GM21447 (cell line): Measurements from ENCODE around the gene BRCA1.

Source experiments
- ATAC-seq: cut with Tn5 transposase; IDR thresholded peaks from one replicate; pipeline ENCODE4 v1.9.1; 2021; ENCODE audit not compliant: unreplicated experiment

The BRCA1 gene

GRCh38 chr17:43025766-43026537 lies 99.2 kb downstream of the BRCA1 start:
- no peak for ATAC-seq

DNA sequence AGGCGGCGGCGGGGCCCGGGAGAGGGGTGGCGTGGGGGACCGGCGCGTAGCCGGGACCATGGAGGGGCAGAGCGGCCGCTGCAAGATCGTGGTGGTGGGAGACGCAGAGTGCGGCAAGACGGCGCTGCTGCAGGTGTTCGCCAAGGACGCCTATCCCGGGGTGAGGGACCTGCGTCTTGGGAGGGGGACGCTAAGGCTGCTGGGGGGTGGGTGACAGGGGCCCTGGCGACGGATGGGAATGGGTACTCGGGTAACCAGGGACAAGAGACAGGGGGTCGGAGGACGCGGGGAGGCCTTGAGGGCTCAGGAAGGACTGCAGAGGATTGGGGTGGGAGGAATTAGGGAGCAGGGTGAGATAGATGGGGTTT lies 99.9 kb downstream of the BRCA1 start:
- no peak for ATAC-seq

DNA sequence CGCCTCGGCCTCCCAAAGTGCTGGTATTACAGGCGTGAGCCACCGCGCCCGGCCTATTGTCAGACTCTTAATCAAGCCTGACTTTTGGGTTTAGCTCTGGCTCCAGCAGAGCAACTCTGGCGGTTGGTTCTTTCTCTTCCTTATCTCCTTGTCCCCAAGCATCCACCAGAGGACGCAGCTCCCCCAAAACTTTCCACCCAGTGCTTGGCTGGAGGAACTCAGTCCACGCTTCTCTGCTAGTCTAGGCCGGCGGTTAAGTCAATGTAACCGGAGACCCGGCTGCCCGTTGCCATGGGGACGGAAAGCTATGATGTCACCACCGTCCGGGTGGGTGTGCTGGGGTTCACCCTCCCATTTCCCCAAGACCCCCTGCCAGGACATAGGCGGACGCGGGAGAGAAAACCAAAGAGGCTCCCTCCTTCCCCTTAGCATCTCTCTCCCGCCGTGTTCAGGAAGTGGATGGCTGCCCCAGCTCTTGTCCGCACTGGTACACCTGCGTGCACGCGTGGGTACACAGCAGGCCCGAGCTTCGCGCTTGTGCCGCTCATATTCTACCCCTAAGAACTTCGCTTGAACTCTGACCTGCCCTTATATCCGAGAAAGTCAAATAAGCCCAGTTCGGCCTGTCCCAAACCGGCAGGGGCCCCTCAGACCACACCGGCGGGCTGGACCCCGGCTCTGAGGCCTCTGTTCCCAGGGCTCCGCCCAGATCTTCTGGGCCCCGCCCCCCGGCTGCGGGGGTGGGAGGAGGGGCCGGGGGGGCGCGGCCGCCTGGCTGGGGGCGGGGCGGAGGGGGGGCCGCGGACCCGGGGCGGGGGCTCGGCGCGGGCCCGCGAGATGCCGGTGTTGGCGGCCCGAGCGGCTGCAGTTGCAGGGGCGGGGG lies 100.5 kb downstream of the BRCA1 start, which contains the start of gene RND2:
RND2 (plus strand) TSS at position 825 of the 883 bp plus-strand sequence. CDS start 117 bp downstream, outside the sequence.
- peak; percentile 49 for ATAC-seq

DNA sequence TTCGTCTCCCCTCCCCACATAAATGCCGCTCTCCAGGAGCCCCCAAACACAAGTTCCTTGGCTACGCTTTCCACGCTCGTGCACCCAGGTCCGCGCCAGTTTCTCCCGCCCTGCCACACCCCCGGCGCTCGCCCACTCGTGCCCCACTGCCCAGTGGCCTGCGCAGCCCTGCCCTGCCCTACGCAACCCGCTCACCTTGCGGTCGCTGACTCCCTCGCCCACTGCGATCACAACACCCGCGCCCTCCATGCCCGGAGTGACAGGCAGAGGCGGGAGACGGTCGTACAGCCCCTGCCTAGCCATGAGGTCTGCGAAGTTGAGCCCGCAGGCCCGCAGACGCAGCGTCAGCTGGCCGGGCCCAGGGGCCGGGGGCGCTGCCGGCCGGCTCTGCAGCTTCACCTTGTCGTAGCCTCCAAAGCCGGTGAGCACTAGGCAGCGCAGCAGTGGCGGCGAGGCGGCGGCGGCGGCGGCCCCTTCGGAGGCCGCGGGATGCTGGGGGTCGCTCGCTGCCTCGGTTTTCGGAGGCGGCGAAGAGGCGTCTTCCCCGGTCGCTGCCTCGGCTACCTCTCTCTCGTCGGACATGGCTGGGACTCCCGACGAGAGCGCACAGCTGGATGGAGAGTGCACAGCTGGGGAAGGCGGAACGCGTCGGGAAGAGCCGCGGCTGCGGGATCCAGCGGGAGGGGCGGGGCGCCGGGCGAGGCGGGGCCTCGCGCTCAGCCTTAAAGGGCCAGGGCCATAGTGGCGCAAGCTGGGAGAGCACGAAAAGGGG lies 103.2 kb downstream of the BRCA1 start, which contains the start of gene VAT1:
VAT1 (minus strand) TSS at position 645 of the 772 bp plus-strand sequence; CDS start at position 582, 63 bp downstream.
- no peak for ATAC-seq

- no peak for ATAC-seq
Measured at GRCh38 chr17:43020789-43021740, 104.1 kb downstream of the BRCA1 start.

DNA sequence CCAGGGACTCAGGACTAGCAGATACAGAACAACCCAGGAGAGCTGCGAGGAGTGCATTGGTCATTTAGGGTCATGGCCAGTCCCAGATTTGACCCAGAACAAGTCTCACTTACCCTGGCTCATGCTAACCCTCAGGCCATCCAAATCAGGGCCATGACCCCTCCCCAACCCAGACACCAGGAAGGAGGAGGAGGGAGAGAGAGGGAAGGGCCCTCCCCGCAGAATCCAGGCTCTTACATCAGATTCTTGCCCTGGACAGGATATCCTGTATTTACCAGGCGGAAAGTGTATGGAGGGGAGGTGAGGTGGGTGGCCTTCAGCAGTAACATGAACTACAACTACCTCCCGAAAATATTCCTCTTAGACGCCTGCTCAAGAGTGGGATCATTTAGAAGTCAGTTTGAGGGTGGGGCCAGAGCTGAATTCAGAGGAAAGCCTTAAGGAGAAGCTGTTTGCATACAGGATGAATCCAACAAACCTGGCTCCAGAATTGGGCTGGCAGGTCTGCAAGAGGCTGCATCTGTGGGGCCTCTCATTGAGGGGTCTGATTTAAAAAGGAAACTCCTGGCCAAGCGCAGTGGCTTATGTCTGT lies 105.0 kb downstream of the BRCA1 start:
- no peak for ATAC-seq

GRCh38 chr17:43019418-43019817 lies 105.7 kb downstream of the BRCA1 start:
- ATAC-seq, result no peak

DNA sequence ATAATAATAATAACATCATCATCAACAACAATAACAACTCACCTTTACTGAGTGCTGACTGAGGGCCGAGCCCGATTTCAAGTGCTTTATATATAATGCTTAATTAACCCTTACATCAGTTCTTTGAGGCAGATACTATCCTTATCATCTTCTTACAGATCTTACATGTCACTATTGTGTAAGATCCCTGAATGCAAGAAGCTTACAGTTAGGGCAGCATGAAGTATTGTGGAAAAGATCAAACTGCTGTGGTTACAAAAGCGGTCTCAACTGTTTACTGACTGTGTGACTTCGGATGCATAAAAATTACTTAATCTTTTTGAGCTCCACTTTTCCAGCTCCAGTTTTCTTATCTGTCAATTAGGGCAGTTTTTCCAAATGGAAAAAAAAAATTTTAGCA lies 106.2 kb downstream of the BRCA1 start:
- ATAC-seq, result no peak

DNA sequence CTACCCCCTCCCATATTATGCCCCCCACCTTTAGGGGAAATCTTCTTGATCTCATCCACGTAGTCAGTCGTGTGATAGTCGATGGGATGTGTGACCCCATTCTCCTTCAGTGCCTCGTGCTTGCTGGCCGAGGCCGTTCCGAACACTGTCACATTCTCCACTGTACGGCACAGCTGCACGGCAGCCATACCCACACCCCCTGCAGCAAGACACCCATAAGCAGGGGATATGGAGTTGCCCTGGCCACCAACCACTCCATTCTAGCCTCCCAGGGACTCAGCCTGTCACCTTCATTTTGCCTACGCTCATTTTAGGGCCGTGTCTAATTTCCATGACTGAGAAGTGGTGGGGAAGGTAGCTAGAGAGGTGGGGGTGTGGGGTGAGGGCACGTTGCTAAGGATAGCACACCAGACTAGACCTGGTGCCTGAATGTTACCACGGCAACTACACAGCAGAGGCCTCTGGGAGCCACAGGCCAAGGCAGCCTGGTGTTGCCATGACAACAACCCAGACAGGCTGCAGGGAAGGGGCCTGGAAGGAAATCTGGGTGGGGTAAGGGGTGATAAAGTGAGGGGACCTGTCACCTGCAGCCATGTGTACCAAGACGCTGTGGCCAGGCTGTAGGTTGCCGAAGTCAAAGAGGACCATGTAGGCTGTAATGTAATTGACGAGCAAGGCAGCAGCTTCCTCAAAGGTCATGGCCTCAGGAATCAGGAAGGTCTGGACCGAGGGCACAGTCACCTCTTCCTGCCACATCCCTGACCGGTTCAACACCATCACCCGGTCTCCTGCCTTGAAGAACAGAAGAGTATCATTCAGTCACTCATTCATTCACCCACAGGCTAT lies 106.9 kb downstream of the BRCA1 start:
- ATAC-seq, result no peak

DNA sequence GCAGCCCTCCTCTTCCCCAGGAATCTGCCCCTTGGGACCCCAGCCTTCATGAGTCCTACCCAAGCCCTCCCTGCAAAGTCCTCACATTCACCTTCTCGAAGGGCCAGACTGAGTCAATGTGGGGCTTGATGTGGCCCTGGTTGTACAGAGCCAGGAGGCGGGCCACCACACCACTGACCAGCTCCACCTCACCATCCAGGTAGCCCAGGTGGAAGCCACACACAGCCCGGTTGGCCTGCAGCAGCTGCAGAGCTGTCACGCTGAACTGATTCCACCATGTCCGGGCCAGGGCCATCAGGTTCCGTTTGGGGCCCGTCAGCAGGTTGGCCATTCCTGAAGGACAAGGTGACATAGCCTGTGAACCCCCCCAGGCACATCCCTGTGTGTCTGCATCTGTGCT lies 108.9 kb downstream of the BRCA1 start:
- no peak for ATAC-seq

- ATAC-seq, result no peak
Measured at GRCh38 chr17:43015579-43015978, 109.6 kb downstream of the BRCA1 start.

DNA sequence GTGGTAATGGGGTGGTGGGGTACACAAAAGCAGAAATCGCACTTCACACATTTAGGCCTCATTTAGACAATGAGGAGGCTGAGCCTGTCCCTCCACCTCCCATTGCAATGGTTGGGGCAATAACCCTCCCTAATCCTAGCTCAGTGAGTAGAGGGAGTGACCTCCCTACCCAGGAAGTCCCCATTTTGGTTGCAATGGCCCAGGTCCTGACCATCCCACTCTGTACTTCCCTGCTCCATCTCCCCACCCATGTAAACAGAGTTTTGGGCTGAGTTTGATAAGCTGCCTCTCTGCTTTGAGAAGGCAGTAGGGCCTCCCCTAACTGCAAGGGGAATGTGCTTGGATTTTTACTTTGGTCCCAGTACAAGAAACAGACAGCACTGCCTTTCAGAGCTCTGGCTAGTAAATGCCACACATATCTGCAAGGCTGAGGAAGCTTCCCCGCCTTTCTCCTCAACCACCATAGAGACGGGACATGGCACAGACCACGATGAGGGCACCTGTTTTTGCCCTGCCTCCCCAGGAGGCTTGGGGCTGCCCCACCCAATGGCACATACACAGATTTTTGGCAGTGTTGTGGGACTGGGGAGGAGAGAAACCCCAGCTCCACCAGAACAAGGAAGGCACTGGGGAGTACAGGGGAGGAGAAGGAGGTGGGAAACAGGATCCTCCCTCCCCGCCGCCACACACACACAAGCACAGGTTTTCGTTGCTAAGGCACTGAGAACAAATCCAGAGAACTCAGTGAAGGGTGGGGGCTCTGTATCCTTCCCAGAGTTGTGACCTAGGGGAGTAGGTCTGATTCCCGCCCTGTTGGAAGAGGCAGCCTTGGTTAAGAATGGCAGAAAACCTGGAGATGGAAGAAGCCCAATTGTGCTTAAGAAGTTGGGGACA lies 110.3 kb downstream of the BRCA1 start:
- ATAC-seq, result no peak

DNA sequence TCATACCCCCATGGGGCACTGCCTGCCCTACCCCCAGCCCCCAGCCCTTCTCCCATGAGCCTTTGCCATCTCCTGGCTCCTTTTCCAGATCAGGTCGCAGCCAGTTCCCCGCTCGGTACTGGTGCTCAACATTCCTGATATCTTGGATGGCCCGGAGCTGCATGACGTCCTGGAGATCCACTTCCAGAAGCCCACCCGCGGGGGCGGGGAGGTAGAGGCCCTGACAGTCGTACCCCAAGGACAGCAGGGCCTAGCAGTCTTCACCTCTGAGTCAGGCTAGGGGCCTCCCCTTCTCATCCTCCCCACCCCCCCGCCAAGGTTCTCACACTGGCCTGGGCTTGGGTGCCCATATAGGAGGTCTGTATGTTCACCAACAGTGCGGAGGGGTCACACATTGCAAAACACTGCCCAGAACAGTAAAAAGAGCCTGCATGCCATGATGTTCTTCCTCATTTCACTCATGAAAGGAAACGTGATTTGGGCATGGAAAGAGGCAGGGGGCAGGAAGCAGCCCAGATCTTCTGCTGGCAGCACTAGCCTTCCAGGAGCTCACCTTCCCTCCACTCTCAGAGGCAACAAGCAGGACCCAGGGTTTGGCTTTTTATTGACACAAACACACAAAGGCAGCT lies 111.0 kb downstream of the BRCA1 start:
- no peak for ATAC-seq

DNA sequence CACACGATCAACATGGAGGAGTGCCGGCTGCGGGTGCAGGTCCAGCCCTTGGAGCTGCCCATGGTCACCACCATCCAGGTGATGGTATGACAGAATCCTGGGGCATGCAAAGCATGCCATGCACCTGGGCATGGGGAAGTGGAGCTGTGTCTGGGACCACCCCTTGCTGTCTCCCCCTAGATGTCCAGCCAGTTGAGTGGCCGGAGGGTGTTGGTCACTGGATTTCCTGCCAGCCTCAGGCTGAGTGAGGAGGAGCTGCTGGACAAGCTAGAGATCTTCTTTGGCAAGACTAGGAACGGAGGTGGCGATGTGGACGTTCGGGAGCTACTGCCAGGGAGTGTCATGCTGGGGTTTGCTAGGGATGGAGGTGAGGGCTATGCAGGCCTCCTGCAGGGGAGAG lies 111.9 kb downstream of the BRCA1 start:
- no peak for ATAC-seq

DNA sequence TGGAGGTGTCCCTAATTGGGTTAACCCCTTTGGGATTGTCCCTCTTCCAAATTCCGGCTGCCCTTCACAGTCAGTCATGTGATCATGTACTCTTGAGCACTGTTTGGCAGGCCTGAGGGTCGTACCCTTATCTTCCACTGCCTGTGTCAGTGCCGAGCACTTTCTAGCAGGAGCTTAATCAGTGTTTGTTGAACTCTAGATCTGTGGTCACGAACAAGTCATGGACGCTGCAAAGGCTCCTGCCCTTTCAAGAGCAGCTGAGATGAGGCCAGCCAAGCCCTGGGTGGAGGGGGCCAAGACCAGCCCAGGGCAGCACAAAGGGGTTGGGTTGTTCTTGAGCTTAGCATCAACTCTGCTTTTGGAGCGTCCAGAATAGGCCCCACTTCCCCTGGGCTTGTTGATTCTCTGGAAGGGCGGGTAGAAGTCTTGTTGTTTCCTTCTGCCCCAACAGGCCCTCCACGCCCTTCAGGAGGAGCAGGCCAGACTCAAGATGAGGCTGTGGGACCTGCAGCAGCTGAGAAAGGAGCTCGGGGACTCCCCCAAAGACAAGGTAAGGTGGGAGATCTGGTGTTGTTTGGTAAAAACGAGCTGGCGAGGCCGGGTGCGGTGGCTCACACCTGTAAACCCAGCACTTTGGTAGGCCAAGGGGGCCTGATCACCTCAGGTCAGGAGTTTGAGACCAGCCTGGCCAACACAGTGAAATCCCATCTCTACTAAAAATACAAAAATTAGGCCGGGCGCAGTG lies 113.3 kb downstream of the BRCA1 start:
- no peak for ATAC-seq

- no peak for ATAC-seq
Measured at GRCh38 chr17:43010667-43011308, 114.4 kb downstream of the BRCA1 start.
